ENCODE results near the gene DGUOK.

Gene DGUOK

DNA sequence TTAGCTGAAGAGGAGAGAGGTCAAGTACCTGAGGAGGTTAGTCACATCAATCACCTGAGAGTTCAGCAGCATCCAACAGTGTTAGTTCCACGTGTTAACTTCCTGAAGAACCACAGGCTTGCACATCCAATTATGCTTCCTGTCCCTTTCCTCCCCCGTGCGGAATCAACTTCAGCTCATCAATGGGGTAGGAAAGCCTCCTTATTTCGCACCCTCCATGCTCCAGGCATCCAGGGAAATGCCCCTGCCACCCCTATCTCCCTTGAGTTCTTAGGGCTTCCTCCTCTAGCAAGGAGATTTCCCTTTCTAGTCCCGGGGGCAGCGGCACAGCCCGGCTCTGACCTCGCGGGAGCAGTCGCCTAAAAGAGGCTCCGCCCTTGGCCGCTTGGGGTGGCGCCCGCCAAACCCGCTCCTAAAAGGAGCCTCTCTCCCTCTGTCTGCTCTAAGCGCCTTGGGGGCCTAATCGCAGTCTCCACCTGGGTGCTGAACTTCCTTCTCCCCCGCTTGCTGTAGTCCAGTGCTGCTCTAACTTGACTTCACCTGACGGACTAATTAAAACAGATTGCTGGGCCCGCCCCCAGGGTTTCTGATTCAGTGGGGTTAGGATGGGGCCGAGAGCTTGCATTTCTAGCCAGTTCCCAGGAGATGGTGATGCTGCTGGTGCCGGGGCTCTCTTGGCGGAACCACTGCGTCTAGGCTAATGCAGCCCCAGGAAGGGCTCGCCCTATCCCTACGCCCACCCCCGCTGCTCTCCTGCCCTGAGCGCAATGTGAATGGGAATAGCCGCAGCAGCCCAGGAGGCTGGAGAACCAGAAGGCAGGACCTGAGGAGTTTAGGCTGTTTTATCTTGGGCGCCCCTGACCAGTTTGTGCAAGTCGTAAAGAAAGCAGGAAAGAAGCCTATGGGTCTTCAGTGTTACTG, 54.7 kb downstream of the DGUOK start:
- peak; percentile 65 for DNase-seq

DNA sequence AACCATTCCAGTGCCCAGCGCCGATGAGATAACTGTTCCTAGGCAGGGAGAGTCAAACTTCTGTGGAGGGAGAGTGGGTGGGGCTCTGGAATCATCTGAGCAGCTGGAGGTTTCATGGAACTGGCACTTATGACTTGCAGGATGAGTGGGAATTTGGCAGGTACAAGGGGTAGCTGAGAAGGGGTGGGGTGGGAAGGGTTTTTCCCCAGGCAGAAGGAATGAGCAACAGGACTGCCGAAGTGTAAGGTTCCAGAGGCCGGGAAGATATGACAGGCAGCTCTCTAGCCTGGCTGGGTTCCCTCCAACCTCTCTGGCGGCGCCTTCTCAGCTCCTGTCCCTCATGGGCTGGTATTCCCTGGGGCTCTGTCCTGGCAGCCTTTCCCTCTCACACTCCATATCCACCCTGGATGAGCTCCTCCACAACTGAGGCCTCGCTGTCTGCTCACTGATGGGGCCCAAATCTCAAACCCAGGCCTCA, 55.5 kb downstream of the DGUOK start:
- DNase-seq: no peak

DNA sequence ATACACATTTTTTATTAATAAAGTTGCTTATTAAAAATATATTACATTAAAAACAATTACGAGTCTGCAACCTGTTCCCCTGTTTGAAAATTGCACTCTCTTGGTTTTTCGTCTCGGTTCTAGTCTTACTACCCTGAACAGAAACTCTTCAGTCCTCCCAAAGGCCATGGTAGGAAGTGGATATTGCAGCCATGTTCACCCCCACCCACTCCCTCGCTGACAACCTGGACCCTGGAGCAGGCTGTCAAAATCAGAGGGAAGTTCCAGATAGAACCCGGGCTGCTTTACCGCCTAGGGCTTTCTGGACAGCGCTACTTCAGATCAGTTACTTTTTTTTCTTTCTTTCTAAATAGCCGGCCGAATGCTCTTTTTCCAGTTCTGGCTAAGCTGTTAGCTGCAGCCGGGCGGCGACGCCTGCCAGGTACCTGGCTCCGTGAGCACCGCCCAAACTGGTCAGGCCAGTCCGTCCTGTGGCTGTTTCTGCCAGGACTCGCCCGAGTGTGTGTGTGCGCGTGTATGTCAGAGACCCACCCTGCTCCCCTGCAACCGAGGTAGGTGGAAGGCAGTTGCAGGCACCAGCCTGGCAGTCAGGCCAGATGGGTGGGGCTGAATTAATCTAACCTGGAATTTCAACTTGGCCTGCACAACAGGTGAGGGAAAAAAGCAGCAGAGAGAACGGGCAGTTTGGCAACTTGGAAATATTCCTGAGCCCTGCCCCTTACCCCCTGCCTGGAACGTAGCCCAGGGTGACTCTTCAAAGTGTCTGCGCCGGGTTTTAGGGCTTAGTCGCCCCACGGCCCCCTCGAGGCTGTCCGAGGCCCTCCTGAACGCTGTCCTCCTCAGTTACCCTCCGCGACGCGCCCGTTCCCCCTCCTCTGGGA, 56.9 kb downstream of the DGUOK start:
- peak; percentile 78 for DNase-seq

DNA sequence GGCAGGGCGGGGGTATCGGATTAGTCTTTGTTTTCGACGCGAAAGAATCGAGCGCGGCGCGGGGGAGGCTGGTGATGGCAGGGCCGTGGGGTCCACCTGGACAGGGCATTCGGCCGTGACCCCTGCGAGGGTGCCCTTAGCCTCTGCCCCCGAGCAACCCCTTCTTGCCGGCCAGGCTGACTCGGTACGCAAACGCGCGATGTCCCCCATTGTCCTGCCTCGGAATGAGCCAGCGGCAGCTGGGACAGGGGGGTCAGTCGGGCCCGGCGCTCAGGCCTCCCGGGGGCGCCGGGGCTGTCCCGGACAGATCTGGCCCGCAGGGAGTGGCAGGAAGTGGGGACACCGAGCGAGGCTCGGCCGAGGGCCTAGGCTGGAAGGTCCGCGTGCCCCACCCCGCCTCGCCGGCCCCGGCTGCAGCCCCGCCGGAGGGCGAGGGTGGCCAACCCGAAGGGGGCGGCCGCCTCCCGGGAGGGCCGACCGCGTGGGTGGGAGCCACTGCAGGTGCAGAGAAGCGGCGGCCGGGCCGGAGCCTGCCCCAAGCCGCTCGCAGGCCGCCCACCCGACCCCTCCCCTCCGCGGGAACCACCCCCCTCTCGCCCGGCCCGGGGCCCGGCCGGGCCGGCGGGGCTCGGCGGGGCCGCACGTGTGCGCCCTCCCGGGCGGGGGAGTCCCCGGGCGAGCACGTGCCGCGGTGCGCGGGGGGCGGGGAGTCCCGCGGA, 57.7 kb downstream of the DGUOK start, which contains the start of gene TET3:
TSS of gene TET3 (plus strand) at position 708 of the 719 bp plus-strand sequence. CDS start 1,494 bp downstream, outside the sequence.
- peak; percentile 55 for DNase-seq

DNA sequence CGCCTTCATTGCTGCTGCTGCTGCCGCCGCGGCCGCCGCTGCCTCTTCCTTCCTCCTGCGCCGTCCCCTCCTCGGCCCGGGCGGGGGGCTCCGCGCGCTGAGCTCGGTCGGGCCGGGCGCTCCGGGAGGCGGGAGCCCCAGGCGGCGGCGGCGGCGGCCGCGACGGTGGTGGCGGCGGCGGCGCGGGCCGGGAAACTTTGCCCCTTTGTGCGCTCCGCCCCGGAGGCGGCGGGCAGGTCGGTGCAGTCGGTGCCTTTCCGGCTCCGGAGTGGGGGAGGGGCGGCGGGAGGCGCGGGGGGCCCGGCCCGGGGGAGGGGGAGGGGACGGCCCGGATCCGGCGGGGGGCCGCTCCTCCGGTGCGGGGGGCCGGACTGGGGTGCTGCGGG, 58.2 kb downstream of the DGUOK start:
- no peak for DNase-seq

DNA sequence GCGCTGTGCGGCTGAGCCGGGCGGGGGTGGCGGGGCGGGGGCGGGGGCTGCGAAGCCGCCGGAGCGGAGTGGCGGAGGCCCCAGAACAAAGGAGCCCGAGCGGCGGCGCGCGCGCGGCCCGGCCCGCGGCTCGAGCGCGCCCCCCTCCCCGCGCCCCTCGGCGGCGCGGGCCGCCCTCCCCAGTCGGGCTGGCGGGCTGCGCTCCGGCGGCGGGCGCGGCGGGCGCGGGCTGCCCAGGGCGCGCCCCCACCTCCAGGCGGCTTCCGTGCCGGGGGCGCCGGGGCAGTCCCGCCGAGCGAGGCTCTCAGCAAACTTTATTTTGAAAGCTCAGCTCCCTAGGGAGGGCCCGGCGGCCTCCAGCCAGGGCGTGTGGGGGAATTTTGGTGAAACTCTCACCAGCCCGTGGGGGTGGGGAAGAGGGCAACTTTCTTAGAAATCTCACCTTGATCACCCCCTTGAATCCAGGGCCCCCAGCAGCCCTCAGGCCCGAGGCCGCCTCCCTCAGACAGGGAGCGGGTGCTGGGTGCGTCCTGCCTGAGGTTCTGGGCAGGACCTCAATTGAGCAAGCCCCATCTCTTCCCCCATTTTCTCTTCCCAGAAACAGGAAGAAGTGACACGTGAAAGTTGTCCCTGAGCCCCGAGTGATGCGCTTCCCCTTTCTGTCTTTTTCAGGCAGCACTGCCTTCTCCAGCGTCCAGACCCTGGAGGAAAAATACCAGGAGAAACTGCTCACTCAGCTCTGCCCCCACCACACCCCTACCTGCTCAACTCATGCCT, 58.8 kb downstream of the DGUOK start:
- peak; percentile 91 for DNase-seq

DNA sequence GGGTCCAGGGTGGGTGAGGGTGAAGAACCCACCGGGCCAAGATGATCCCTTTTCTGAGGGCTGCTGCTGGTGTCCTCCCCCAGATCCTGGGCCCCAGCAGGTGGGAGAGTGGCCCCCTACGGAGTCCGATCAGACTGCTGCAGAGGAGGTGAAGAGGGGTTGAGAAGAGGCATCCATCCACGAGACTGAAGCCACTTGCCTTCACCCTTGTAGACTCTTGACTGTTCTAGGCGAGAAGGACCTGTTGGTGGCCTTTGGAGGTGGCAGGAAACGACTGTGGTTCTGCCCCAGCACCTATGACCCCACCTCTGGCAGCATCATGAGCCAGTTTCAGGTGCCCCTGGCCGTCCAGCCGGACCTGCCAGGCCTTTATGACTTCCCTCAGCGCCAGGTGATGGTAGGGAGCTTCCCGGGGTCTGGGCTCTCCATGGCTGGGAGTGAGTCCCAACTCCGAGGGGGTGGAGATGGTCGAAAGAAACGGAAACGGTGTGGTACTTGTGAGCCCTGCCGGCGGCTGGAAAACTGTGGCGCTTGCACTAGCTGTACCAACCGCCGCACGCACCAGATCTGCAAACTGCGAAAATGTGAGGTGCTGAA, 59.5 kb downstream of the DGUOK start:
- DNase-seq: no peak

DNA sequence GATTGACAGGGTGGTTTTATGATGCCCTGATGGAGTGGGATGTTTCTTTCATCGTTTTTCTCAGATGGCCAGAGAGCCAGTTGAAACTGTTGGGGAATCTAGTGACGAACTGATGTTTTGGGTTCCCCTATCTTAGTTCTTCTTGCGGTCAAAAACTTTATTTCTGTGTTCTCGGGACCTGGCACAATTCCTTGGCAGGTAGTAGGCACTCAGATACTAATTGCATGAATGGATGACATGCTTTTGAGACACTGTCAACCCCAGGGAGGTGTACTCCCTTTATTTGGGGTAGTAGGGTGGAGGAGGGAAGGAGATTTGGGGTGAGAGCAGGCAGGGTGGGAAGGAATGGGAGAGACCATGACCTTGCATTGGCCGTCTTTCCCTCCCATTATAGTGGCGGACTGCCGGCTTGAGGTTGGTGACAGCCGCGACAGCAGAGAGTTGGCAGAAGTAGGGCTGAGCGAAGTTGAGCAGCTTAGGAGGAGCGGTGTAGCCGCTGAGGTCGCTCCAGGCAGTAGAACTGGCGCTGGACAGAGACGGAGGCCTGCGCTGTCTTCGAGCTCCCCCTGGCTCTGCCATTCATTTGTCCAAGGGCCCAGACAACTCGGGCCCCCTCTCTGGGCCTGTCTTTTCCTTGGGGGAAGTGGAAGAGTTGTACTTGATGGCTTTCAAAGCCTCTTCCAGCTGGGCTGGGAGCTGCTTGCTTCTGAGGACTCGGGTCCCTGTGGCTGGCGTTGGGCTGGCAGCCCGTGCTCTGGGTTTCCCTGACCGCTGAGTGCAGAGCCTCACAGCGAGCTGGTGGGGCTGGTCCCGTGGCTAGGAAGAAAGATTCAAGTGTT, 60.6 kb downstream of the DGUOK start:
- peak; percentile 65 for DNase-seq

DNA sequence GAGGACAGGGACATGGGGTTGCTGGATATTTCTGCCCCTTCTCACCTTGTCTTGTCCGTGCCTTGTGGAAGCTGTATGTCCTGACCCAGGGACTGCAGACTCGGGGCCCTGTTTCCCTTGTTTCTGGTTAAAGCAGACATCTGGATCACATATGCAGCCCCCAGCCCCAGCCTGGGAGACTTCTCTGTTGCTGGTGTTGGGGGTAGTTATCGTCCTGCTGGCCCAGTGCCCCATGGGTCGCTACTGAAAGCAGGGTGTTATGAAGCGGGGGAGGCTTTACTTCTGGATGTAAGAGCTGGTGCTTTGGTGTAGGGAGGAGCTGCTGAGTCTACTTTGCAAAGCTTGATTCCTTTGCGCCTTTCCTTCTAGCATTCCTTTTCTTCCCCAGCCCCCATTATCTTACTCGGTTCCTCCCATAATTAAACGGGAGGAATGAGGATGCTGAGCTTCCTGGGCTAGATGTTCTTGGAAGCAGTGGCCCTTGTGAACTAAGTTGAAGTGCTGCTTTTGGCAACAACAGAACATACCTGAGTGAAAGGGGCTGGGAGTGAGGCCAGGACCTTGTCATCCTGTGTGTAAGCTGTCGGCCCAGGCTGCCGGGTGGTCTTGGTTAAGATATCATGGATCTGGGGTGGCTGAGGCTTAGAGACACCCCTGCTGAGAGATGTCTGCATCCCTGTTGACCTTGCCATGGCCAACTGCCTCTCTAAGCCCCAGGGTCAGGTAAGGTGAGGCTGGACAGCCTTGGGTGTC, 61.4 kb downstream of the DGUOK start:
- no peak for DNase-seq

DNA sequence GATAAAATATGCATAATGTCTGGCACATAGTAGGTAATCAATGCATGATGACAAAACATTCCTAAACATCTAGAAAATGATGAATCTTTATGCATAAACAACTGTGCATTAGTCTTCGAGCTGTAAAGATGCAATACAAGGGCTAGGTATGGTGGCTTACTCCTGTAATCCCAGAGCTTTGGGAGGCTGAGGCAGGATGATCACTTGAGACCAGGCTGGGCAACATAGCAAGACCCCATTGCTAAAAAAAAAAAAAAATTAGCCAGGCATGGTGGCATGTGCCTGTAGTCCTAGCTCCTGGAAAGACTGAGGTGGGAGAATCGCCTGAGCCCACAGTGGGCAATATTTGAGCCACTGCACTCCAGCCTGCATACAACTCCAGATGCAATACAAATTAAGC, 63.3 kb downstream of the DGUOK start:
- no peak for DNase-seq

DNA sequence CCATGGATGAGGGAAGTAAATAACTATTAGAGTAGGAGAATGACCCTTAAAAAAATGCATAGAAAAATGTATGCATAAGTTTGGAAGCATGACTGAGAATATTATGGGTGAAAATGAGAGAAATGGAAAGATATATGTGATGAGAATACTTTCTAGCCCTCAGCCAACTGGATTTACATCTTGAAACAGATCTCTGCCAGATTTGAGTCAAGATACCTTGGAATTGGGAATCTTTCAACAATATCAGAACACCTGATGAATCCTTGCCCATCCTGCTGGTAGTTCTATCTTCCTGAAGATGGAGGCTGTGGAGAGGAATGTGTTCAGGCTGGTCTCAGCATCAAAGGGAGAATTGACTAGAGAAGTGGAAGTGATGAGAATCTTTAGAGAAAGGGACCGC, 63.9 kb downstream of the DGUOK start:
- no peak for DNase-seq

DNA sequence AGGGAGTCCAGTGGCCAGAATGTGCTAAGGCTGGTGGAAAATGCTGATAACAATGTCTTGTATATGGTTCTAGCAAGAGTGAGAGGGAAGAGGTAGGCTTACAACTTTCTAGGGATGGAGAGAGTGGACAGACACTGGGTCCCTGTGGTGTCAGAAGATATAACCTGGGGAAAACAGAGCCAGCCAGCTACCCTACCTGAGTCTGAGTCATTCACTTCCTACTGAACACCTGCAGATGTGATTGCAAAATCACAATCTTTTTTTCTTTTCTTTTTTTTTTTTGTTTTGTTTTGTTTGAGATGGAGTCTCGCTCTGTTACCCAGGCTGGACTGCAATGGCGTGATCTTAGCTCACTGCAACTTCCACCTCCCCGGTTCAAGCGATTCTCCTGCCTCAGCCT, 65.4 kb downstream of the DGUOK start:
- no peak for DNase-seq

DNA sequence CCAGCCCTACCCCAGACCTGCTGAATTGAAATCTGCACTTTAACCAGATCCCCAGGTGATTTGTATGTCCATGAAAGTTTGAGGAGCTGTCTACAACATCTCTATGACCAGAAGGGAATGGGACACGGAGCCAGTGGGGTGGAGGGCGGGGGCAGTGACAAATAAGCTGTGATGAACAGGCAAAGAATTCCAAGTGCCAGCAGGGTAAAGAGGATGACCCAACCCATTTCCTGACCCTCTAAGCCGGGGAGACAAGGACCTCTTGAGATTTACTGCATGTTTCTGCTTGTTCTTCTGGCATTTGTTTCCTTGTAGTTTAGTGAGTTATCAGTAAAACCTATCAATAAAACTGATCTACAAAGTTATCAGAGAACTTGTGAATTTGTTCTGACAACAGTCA, 66.7 kb downstream of the DGUOK start:
- no peak for DNase-seq

DNA sequence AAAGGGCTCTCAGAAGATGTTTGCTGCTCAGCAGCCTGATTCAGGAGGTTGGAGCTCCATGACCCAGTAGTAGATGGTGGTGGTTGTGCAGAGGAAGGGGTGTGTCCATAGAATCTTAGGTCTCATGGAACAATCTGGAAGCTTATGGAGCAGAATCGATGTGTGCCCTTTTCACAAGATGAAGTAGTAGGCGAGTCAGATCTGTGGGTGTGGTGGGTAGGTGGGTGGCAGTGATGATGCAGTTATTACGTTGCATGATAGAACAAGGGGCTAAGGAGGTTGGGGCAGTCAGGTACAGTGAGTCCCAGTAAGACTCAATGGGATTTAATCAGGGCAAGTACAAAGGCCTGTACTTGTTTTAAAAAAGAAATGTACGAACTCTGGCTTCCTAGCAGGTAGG, 67.1 kb downstream of the DGUOK start:
- DNase-seq: no peak

DNA sequence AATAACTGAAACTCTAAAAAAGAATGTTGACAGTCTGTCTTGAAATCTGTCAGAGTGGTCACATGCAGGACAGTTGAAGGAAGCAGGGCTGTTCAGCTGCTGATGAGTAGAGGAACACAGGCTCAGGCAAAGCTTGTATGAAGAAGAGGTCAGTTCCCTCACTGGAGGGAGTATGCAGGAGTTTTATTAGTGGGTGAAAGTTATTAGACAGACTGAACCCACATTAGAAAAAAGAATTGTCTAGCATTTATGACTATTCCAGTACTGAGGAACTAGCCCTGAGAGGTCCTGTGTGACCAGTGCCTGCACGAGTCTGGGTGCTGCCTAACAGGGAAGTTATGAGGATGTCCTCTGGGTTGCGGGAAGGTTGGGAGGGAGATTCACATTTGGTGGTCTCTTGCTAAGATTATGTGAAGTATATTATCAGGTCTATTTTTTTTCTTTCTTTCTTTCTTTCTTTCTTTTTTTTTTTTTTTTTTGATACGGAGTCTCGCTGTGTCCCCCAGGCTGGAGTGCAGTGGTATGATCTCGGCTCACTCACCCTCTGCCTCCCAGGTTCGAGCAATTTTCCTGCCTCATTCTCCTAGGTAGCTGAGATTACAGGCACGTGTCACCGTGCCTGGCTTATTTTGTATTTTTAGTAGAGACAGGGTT, 67.6 kb downstream of the DGUOK start:
- DNase-seq: peak; percentile 48

DNA sequence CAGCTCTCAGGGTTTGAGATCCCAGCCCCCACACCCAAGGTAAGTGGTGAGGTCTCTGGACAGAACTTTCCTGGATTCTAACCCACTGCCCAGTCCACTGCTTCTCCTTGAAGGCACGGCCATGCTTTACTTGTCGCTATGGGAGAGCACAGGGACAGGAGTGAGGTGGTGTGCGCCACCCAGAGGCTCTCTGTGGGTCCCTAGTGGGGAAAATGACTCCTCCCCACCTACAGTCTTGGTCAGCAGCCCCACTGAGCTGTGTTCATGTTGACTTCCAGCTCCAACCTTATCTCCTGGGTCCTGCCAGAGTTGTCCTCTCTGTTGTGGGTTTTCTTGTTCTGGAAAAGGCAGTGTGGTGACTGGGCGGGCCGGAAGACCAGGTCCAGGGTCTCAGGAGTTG, 69.1 kb downstream of the DGUOK start:
- DNase-seq: no peak

DNA sequence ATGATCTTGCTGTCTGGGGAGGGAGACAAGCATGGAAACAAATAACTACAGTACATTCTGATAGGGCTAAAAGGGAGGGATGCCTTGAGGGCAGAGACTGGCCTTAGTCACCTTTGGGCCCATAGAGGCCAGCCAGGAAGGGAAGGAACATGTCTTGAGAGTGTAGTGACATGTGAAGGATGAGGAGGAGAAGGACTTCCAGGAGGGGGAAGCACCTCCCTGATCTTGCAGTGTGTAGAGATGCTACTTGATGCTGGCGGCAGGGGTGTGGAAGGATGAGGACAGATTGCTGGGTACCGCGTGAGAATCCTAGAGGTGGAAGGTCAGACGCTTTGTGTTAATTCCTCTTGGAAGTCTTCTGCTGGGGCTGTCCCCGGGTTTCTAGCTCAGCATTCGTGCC, 71.1 kb downstream of the DGUOK start:
- DNase-seq: no peak

DNA sequence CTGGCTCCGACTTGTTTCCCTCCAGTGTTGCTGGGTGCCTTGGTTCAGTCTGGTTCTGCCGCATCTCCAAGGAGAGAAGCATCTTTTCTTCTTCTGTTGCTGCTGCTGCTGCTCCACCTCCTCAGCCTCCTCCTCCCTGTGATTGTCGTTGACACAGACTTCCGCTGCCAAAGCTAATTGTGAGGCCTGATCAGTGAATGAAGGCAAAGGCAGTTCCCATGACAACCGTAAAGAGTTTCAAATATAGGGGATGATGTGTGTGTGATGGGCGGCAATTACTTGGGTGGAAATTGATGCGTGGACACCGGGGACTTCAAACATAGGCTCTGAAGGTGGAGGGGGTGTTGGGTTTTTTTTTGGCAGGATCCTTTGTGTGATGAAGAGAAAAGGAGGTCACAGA, 71.8 kb downstream of the DGUOK start:
- DNase-seq: no peak

DNA sequence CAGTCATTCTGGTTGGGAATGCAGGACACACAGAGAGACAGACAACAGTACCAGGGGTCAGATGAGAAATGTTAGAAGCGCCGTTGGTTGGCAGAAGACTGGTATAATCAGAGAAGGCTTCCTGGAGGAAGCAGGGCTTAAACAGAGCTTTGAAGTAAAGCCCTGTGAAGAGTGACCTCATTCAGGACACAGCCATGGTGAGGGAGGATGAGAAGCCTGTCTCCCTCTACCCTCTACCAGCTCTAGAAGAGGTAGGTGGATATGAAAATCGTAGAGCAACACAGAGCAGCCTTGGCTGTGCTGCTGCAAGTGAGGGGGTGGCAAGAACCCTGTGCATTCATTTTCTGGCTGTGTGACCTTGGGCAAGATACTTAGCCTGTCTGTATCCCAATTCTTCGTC, 72.3 kb downstream of the DGUOK start:
- no peak for DNase-seq

Measured in inflammatory macrophage treated with lipopolysaccharide for 4 hours (primary cell).